ENCODE results near the gene GPATCH4.

DNA sequence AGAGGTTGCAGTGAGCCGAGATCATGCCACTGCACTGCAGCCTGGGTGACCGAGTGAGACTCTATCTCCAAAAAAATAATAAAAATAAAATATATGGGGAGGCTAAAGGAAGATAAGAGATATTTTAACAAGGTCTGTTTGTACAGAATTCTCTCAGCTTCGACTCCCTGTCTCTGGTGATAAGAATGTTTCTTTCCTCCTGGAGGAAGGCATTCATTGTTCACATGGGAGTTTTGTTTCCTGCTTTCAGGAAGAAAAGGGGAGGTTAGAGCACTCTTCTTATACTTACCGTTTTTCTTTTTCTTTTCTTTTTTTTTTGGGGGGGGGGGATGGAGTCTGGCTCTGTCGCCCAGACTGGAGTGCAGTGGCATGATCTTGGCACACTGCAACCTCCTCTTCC lies 11.7 kb downstream of the GPATCH4 start:
- TF ChIP-seq, protein P1, sequence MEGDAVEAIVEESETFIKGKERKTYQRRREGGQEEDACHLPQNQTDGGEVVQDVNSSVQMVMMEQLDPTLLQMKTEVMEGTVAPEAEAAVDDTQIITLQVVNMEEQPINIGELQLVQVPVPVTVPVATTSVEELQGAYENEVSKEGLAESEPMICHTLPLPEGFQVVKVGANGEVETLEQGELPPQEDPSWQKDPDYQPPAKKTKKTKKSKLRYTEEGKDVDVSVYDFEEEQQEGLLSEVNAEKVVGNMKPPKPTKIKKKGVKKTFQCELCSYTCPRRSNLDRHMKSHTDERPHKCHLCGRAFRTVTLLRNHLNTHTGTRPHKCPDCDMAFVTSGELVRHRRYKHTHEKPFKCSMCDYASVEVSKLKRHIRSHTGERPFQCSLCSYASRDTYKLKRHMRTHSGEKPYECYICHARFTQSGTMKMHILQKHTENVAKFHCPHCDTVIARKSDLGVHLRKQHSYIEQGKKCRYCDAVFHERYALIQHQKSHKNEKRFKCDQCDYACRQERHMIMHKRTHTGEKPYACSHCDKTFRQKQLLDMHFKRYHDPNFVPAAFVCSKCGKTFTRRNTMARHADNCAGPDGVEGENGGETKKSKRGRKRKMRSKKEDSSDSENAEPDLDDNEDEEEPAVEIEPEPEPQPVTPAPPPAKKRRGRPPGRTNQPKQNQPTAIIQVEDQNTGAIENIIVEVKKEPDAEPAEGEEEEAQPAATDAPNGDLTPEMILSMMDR (IDR thresholded peaks at IDR 0.05): no peak
- TF ChIP-seq ZFX (IDR thresholded peaks at IDR 0.05; ENCODE audit: borderline replicate concordance): no peak

Measured in 22Rv1 (cell line).